ENCODE results near the gene KANSL3.

The KANSL3 gene

GRCh38 chr2:96631804-96632435 is 6.2 kb downstream of the KANSL3 start:
- no peaks in the 10 kb centered on the region for H3K9me3 Mint-ChIP-seq
- H3K36me3 Mint-ChIP-seq, result peaks cover 13% of the 10 kb centered on the region
- peaks cover 65% of the 10 kb centered on the region for H3K4me1 Mint-ChIP-seq
- no peak overlapping the region for H3K4me3 Mint-ChIP-seq
- no peak overlapping the region for H3K27ac Mint-ChIP-seq
- H3K27me3 Mint-ChIP-seq, result no peaks in the 10 kb centered on the region

- Mint-ChIP-seq H3K27ac (no peak overlapping the region), H3K36me3 (peaks cover 6% of the 10 kb centered on the region), H3K27me3 (no peaks in the 10 kb centered on the region), H3K9me3 (no peaks in the 10 kb centered on the region), H3K4me1 (peaks cover 54% of the 10 kb centered on the region), H3K4me3 (no peak overlapping the region)
Measured at GRCh38 chr2:96626553-96626942, 11.6 kb downstream of the KANSL3 start.

- Mint-ChIP-seq H3K4me1 (peaks cover 48% of the 10 kb centered on the region), H3K36me3 (peaks cover 6% of the 10 kb centered on the region), H3K27ac (no peak overlapping the region), H3K9me3 (no peaks in the 10 kb centered on the region), H3K4me3 (no peak overlapping the region), H3K27me3 (no peaks in the 10 kb centered on the region)
Measured at GRCh38 chr2:96625571-96626552, 12.2 kb downstream of the KANSL3 start.

GRCh38 chr2:96623116-96623515 is 15.0 kb downstream of the KANSL3 start:
- Mint-ChIP-seq H3K27me3 (no peaks in the 10 kb centered on the region), H3K4me1 (peaks cover 35% of the 10 kb centered on the region), H3K9me3 (no peaks in the 10 kb centered on the region), H3K36me3 (peaks cover 2% of the 10 kb centered on the region), H3K27ac (peak overlapping the region; percentile 30), H3K4me3 (no peak overlapping the region)

- Mint-ChIP-seq H3K4me1 (peaks cover 30% of the 10 kb centered on the region), H3K36me3 (peaks cover 2% of the 10 kb centered on the region), H3K4me3 (no peak overlapping the region), H3K27ac (peak overlapping the region; percentile 30), H3K27me3 (no peaks in the 10 kb centered on the region), H3K9me3 (no peaks in the 10 kb centered on the region)
Measured at GRCh38 chr2:96622544-96622943, 15.6 kb downstream of the KANSL3 start.

- Mint-ChIP-seq H3K4me3 (no peak overlapping the region), H3K9me3 (no peaks in the 10 kb centered on the region), H3K36me3 (no peaks in the 10 kb centered on the region), H3K27me3 (no peaks in the 10 kb centered on the region), H3K27ac (no peak overlapping the region), H3K4me1 (peaks cover 29% of the 10 kb centered on the region)
Measured at GRCh38 chr2:96618596-96619283, 19.4 kb downstream of the KANSL3 start.

- no peaks in the 10 kb centered on the region for H3K9me3 Mint-ChIP-seq
- H3K36me3 Mint-ChIP-seq, result peaks cover 2% of the 10 kb centered on the region
- H3K27me3 Mint-ChIP-seq, result no peaks in the 10 kb centered on the region
- peak overlapping the region; percentile 6 for H3K4me3 Mint-ChIP-seq
- peaks cover 18% of the 10 kb centered on the region for H3K4me1 Mint-ChIP-seq
- peak overlapping the region; percentile 68 for H3K27ac Mint-ChIP-seq
Measured at GRCh38 chr2:96617012-96617411, 21.1 kb downstream of the KANSL3 start.

- H3K4me3 Mint-ChIP-seq, result no peak overlapping the region
- H3K9me3 Mint-ChIP-seq, result no peaks in the 10 kb centered on the region
- peaks cover 18% of the 10 kb centered on the region for H3K4me1 Mint-ChIP-seq
- H3K36me3 Mint-ChIP-seq, result peaks cover 3% of the 10 kb centered on the region
- no peak overlapping the region for H3K27ac Mint-ChIP-seq
- no peaks in the 10 kb centered on the region for H3K27me3 Mint-ChIP-seq
Measured at GRCh38 chr2:96616535-96616934, 21.6 kb downstream of the KANSL3 start.

GRCh38 chr2:96616128-96616527 is 22.0 kb downstream of the KANSL3 start:
- Mint-ChIP-seq H3K4me3 (no peak overlapping the region), H3K36me3 (peaks cover 7% of the 10 kb centered on the region), H3K4me1 (peaks cover 18% of the 10 kb centered on the region), H3K27me3 (no peaks in the 10 kb centered on the region), H3K9me3 (no peaks in the 10 kb centered on the region), H3K27ac (peak overlapping the region; percentile 71)

- Mint-ChIP-seq H3K36me3 (peaks cover 28% of the 10 kb centered on the region), H3K4me3 (no peak overlapping the region), H3K27me3 (no peaks in the 10 kb centered on the region), H3K4me1 (peaks cover 3% of the 10 kb centered on the region), H3K9me3 (no peaks in the 10 kb centered on the region), H3K27ac (peak overlapping the region; percentile 84)
Measured at GRCh38 chr2:96608469-96609455, 29.4 kb downstream of the KANSL3 start.

- no peaks in the 10 kb centered on the region for H3K9me3 Mint-ChIP-seq
- H3K4me3 Mint-ChIP-seq, result no peak overlapping the region
- H3K4me1 Mint-ChIP-seq, result peaks cover 3% of the 10 kb centered on the region
- H3K36me3 Mint-ChIP-seq, result peaks cover 28% of the 10 kb centered on the region
- H3K27me3 Mint-ChIP-seq, result no peaks in the 10 kb centered on the region
- H3K27ac Mint-ChIP-seq, result no peak overlapping the region
Measured at GRCh38 chr2:96604104-96604503, 34.0 kb downstream of the KANSL3 start.

GRCh38 chr2:96602330-96602823 is 35.7 kb downstream of the KANSL3 start:
- no peak overlapping the region for H3K4me3 Mint-ChIP-seq
- H3K27ac Mint-ChIP-seq, result no peak overlapping the region
- no peaks in the 10 kb centered on the region for H3K9me3 Mint-ChIP-seq
- H3K36me3 Mint-ChIP-seq, result peaks cover 28% of the 10 kb centered on the region
- no peaks in the 10 kb centered on the region for H3K4me1 Mint-ChIP-seq
- H3K27me3 Mint-ChIP-seq, result no peaks in the 10 kb centered on the region

GRCh38 chr2:96601382-96602292 is 36.5 kb downstream of the KANSL3 start:
- Mint-ChIP-seq H3K36me3 (peaks cover 24% of the 10 kb centered on the region), H3K27me3 (no peaks in the 10 kb centered on the region), H3K9me3 (no peaks in the 10 kb centered on the region), H3K27ac (peak overlapping the region; percentile 81), H3K4me1 (no peaks in the 10 kb centered on the region), H3K4me3 (no peak overlapping the region)

- H3K4me1 Mint-ChIP-seq, result peaks cover 9% of the 10 kb centered on the region
- no peak overlapping the region for H3K4me3 Mint-ChIP-seq
- H3K27ac Mint-ChIP-seq, result no peak overlapping the region
- peaks cover 19% of the 10 kb centered on the region for H3K36me3 Mint-ChIP-seq
- no peaks in the 10 kb centered on the region for H3K27me3 Mint-ChIP-seq
- no peaks in the 10 kb centered on the region for H3K9me3 Mint-ChIP-seq
Measured at GRCh38 chr2:96599941-96600340, 38.2 kb downstream of the KANSL3 start.

Data from activated naive CD4-positive, alpha-beta T cell treated with anti-CD3 and anti-CD28 coated beads, Interleukin-2, amount 50 U/mL, for 24 hours (primary cell).